Endothelial cell of umbilical vein (primary cell): Measurements from ENCODE around the gene KCNRG. TPM values are rescaled to one million over a fixed set of nuclear protein-coding genes. Genes with fewer than 3 reads are reported as not detected.

Experiments
- BruUV-seq: library from RNA; stranded (reverse); fragments of 400-500 nt; replicated peaks from 2 replicates; lab custom pipeline; 2021; lab: Mats Ljungman, UMichigan
- CTCF ChIA-PET: fragments of 300-600, 350-600 bp; sonication (Branson Sonifier 250); formaldehyde crosslinking; loops from one replicate; lab custom pipeline; 2021; ENCODE audit warnings: antibody characterized with exemption, inconsistent platforms; lab: Charles Lee
- POLR2A ChIA-PET: fragments of 300-600, 350-600 bp; sonication (Branson Sonifier 250); formaldehyde crosslinking; loops from one replicate; lab custom pipeline; 2021; ENCODE audit warnings: antibody characterized with exemption, inconsistent platforms; lab: Charles Lee
- DNase-seq: peaks from one replicate; pipeline ENCODE4 v3.0.0-alpha.2; 2011; ENCODE audit warnings: low read depth, low spot score
- FAIRE-seq: peaks from 2 replicates; lab custom pipeline; 2011; peaks lifted over from hg19 to GRCh38; lab: Jason Lieb, UNC
- H2AFZ ChIP-seq: 2 replicates; pipeline ENCODE4 v1.6.0; 2012; ENCODE audit warnings: low read depth, low read length, control low read depth, inconsistent platforms
- H3K27ac ChIP-seq: 2 replicates; pipeline ENCODE4 v1.5.1; 2011; ENCODE audit warnings: low read depth, mild to moderate bottlenecking, control low read depth, low read length, moderate library complexity; ENCODE audit not compliant: insufficient read depth
- H3K27me3 ChIP-seq, 2 experiments: 2 replicates each; pipeline versions ENCODE4 v1.6.0 to v1.6.1; 2011; ENCODE audit warnings: low read length in 2 of 2, mixed read lengths in 1 of 2; ENCODE audit not compliant: control insufficient read depth in 2 of 2, insufficient read depth in 2 of 2
- H3K36me3 ChIP-seq, 2 experiments: 2 replicates in 1 of 2; 3 replicates in 1 of 2; pipeline ENCODE4 v1.5.1; 2011; ENCODE audit warnings: low read length in 2 of 2, mild to moderate bottlenecking in 1 of 2, moderate library complexity in 1 of 2; ENCODE audit not compliant: control insufficient read depth in 2 of 2, insufficient read depth in 2 of 2; ENCODE audit errors: extremely low read depth in 1 of 2
- H3K4me1 ChIP-seq: 3 replicates; pipeline ENCODE4 v1.5.1; 2011; ENCODE audit warnings: mild to moderate bottlenecking, low read length; ENCODE audit not compliant: control insufficient read depth, insufficient read depth; ENCODE audit errors: extremely low read depth
- H3K4me2 ChIP-seq: 2 replicates; pipeline ENCODE4 v1.6.1; 2011; ENCODE audit warnings: low read length, control low read depth, mixed read lengths; ENCODE audit not compliant: insufficient read depth
- H3K4me3 ChIP-seq, 3 experiments: fragments of 200-600 bp in 1 of 3; sonication (generic), shearing (Covaris generic) in 1 of 3; replicated peaks in 1 of 3; 2 replicates each; pipeline ENCODE4 v1.5.1; 2011 to 2016; ENCODE audit warnings: control low read depth in 3 of 3, low read length in 3 of 3, mild to moderate bottlenecking in 2 of 3, inconsistent platforms in 1 of 3, low read depth in 1 of 3, moderate library complexity in 1 of 3; ENCODE audit not compliant: insufficient read depth in 1 of 3
- H3K79me2 ChIP-seq: 2 replicates; pipeline ENCODE4 v1.6.0; 2012; ENCODE audit warnings: low read length, inconsistent platforms; ENCODE audit not compliant: control insufficient read depth, insufficient read depth
- H3K9ac ChIP-seq: replicated peaks from 2 replicates; pipeline ENCODE3; 2011; ENCODE audit warnings: low read length, control low read depth; ENCODE audit not compliant: insufficient read depth; ENCODE audit errors: extremely low read depth
- H3K9me1 ChIP-seq: replicated peaks from 3 replicates; pipeline ENCODE4 v1.6.0; 2011; ENCODE audit warnings: mild to moderate bottlenecking, low read length; ENCODE audit not compliant: control insufficient read depth, insufficient read depth; ENCODE audit errors: extremely low read depth
- H3K9me3 ChIP-seq: replicated peaks from 2 replicates; pipeline ENCODE4 v1.5.1; 2012; ENCODE audit warnings: low read length, inconsistent platforms; ENCODE audit not compliant: control insufficient read depth, insufficient read depth
- H4K20me1 ChIP-seq: replicated peaks from 2 replicates; pipeline ENCODE3; 2011; ENCODE audit warnings: mild to moderate bottlenecking, low read length; ENCODE audit not compliant: control insufficient read depth, insufficient read depth; ENCODE audit errors: extremely low read depth
- CTCF ChIP-seq, 2 donors: IDR thresholded peaks; 1 replicate in 1 of 2; 2 replicates in 1 of 2; pipeline ENCODE4 v1.5.1; 2011; ENCODE audit warnings: low read length in 2 of 2, mild to moderate bottlenecking in 2 of 2, moderate library complexity in 2 of 2, control low read depth in 1 of 2, inconsistent platforms in 1 of 2, low read depth in 1 of 2; ENCODE audit not compliant: insufficient read depth in 1 of 2; ENCODE audit errors: extremely low read depth in 1 of 2
- EZH2 ChIP-seq: IDR thresholded peaks from 2 replicates; pipeline ENCODE4 v1.6.1; 2012; ENCODE audit warnings: borderline replicate concordance, low read depth, mild to moderate bottlenecking, moderate library complexity, low read length, inconsistent platforms; ENCODE audit not compliant: severe bottlenecking
- FOS ChIP-seq: IDR thresholded peaks from 2 replicates; pipeline ENCODE4 v1.6.1; 2011; ENCODE audit warnings: mild to moderate bottlenecking, low read length, moderate library complexity, borderline replicate concordance; ENCODE audit not compliant: insufficient read depth
- GATA2 ChIP-seq: IDR thresholded peaks from 2 replicates; pipeline ENCODE4 v1.7.0; 2011; ENCODE audit warnings: low read depth, mild to moderate bottlenecking, moderate library complexity, mixed read lengths, low read length; ENCODE audit not compliant: insufficient read length, insufficient read depth
- JUN ChIP-seq: IDR thresholded peaks from 2 replicates; pipeline ENCODE4 v1.6.1; 2011; ENCODE audit warnings: borderline replicate concordance, low read depth; ENCODE audit not compliant: insufficient read length, insufficient read depth
- MAX ChIP-seq: IDR thresholded peaks from 2 replicates; pipeline ENCODE4 v1.6.1; 2011; ENCODE audit not compliant: insufficient read depth, insufficient read length
- MYC ChIP-seq: IDR thresholded peaks from one replicate; pipeline ENCODE4 v1.6.1; 2011; ENCODE audit warnings: mild to moderate bottlenecking, low read depth, low read length
- POLR2A ChIP-seq: IDR thresholded peaks from 2 replicates; pipeline ENCODE4 v1.6.1; 2012; ENCODE audit warnings: low read depth, mild to moderate bottlenecking, control low read depth, low read length
- POLR2AphosphoS5 ChIP-seq: IDR thresholded peaks from 2 replicates; pipeline ENCODE4 v1.6.1; 2012; ENCODE audit warnings: low read depth, mild to moderate bottlenecking, control low read depth, low read length, moderate library complexity; ENCODE audit not compliant: insufficient read depth
- dilution Hi-C: fragments of 300-500 bp; cut with MboI; formaldehyde crosslinking; loops from one replicate; pipeline ENCODE4 v1.15.0; 2019; ENCODE audit warnings: low sequenced_read_pairs; ENCODE audit not compliant: extremely low pct_ligation_motif_present
- intact Hi-C: fragments of 100-400 bp; cut with micrococcal nuclease; formaldehyde crosslinking; loops from one replicate; pipeline ENCODE4 v1.10.0; 2022
- polyA plus RNA-seq, 4 experiments: library from polyadenylated mRNA; depleted of rRNA in 3 of 4; stranded (reverse) in 3 of 4; unstranded in 1 of 4; fragments of >200 nt; gene quantifications; 2 replicates each; pipeline versions ENCODE4 v1.2.1 to v1.2.3, GENCODE V29; 2011 to 2012; ENCODE audit warnings: missing spikeins in 1 of 4
- total RNA-seq: library from RNA; stranded (reverse); gene quantifications from 2 replicates; pipeline ENCODE4 v1.2.3, GENCODE V29; 2021

KCNRG gene
- total and polyA plus RNA-seq, 2 donors (not counting 3 experiments of a cell fraction or from before 2014, with no cell fraction given) = 0.86 to 1.3 TPM

- FAIRE-seq (no peak), DNase-seq (no peak)
- ChIA-PET CTCF (interaction anchor here (3.1 kb wide), 1 partner anchor 14 kb away, joined by 14 read pairs; the partner anchor contains the start of gene TRIM13), POLR2A (no interaction called here)
- H3K27me3 ChIP-seq = no peaks in the 10 kb centered on the region
- H3K4me3 ChIP-seq = no peak overlapping the region
- H3K9ac ChIP-seq = no peak overlapping the region
- TF ChIP-seq POLR2A (no peak), MAX (no peak), CTCF (IDR thresholded peaks at IDR 0.05; ENCODE audit: extremely low read depth in 1 of 2, insufficient read depth in 1 of 2, low read depth in 1 of 2, low read length in 2 of 2) (no peak), MYC (no peak), FOS (no peak), GATA2 (no peak), EZH2 (no peak), POLR2AphosphoS5 (no peak), JUN (no peak)
- dilution Hi-C loops (no loop called here), intact Hi-C loops (no loop called here)
- BruUV-seq = no TSS peak
- no peak overlapping the region for H3K4me2 ChIP-seq
- no peak overlapping the region for H3K27ac ChIP-seq
- peaks cover 60% of the 10 kb centered on the region for H3K79me2 ChIP-seq
- H3K9me3 ChIP-seq = no peaks in the 10 kb centered on the region
- H4K20me1 ChIP-seq = peaks cover 4% of the 10 kb centered on the region
- H2AFZ ChIP-seq = no peak overlapping the region
- H3K4me1 ChIP-seq = peaks cover 4% of the 10 kb centered on the region
- H3K36me3 ChIP-seq = peaks cover 4 to 20% of the 10 kb centered on the region in 2 experiments
- peaks cover 6% of the 10 kb centered on the region for H3K9me1 ChIP-seq
These were observed 3.8 kb upstream of the KCNRG start for GRCh38 chr13:50011461-50011860.
